Measurements from ENCODE around the gene USP10.

USP10 gene

GRCh38 chr16:84778720-84779119 lies 78.9 kb downstream of the USP10 start:
- DNase-seq = no peak

- DNase-seq = no peak
Measured at GRCh38 chr16:84780063-84780462, 80.3 kb downstream of the USP10 start.

- no peak for DNase-seq
Measured at GRCh38 chr16:84780544-84781376, 81.0 kb downstream of the USP10 start.

GRCh38 chr16:84782846-84783245 lies 83.0 kb downstream of the USP10 start:
- DNase-seq = no peak

GRCh38 chr16:84785843-84786581 lies 86.2 kb downstream of the USP10 start:
- peak; percentile 82 for DNase-seq

GRCh38 chr16:84786605-84787262 lies 86.9 kb downstream of the USP10 start:
- DNase-seq = peak; percentile 72

- no peak for DNase-seq
Measured at GRCh38 chr16:84787263-84787622, 87.4 kb downstream of the USP10 start.

GRCh38 chr16:84788920-84789391 lies 89.2 kb downstream of the USP10 start:
- no peak for DNase-seq

- no peak for DNase-seq
Measured at GRCh38 chr16:84789431-84789830, 89.6 kb downstream of the USP10 start.

GRCh38 chr16:84790301-84790700 lies 90.5 kb downstream of the USP10 start:
- DNase-seq = no peak

GRCh38 chr16:84791088-84791487 lies 91.3 kb downstream of the USP10 start:
- no peak for DNase-seq

GRCh38 chr16:84791501-84791900 lies 91.7 kb downstream of the USP10 start:
- DNase-seq = no peak

- DNase-seq = no peak
Measured at GRCh38 chr16:84794186-84794585, 94.4 kb downstream of the USP10 start.

GRCh38 chr16:84794626-84795025 lies 94.8 kb downstream of the USP10 start:
- no peak for DNase-seq

GRCh38 chr16:84795329-84796053 lies 95.7 kb downstream of the USP10 start:
- DNase-seq = no peak

- no peak for DNase-seq
Measured at GRCh38 chr16:84800158-84800978, 100.6 kb downstream of the USP10 start.

GRCh38 chr16:84803146-84803545 lies 103.3 kb downstream of the USP10 start:
- DNase-seq = no peak

GRCh38 chr16:84804326-84804725 lies 104.5 kb downstream of the USP10 start:
- no peak for DNase-seq

GRCh38 chr16:84806256-84806889 lies 106.6 kb downstream of the USP10 start:
- no peak for DNase-seq

- no peak for DNase-seq
Measured at GRCh38 chr16:84806890-84807258, 107.1 kb downstream of the USP10 start.

- no peak for DNase-seq
Measured at GRCh38 chr16:84807776-84808175, 108.0 kb downstream of the USP10 start.

- no peak for DNase-seq
Measured at GRCh38 chr16:84808826-84809225, 109.0 kb downstream of the USP10 start.
